HG03039 (cell line): Measurements from ENCODE around the gene NPSR1.
"Not testable (repeated sequence)": the region's sequence is repeated elsewhere in the genome, so short reads cannot be mapped to it uniquely, and the experiment has no call there.

ENCODE experiments used
- ATAC-seq: cut with Tn5 transposase; IDR thresholded peaks from one replicate; pipeline ENCODE4 v1.9.1; 2021; ENCODE audit warnings: mild to moderate bottlenecking, moderate library complexity; ENCODE audit not compliant: unreplicated experiment

Gene NPSR1, protein sequence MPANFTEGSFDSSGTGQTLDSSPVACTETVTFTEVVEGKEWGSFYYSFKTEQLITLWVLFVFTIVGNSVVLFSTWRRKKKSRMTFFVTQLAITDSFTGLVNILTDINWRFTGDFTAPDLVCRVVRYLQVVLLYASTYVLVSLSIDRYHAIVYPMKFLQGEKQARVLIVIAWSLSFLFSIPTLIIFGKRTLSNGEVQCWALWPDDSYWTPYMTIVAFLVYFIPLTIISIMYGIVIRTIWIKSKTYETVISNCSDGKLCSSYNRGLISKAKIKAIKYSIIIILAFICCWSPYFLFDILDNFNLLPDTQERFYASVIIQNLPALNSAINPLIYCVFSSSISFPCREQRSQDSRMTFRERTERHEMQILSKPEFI

GRCh38 chr7:34657632-34658268 lies at the start of gene NPSR1:
TSS of gene NPSR1 (plus strand) at chr7:34658218. CDS start at chr7:34658413, 195 bp downstream.
- ATAC-seq, result no peak

GRCh38 chr7:34612661-34613060 lies 45.4 kb upstream of the NPSR1 start:
- no peak for ATAC-seq

- ATAC-seq, result no peak
These were observed 37.6 kb upstream of the NPSR1 start for GRCh38 chr7:34620425-34620824.

- ATAC-seq, result no peak
These were observed 35.8 kb upstream of the NPSR1 start for GRCh38 chr7:34622182-34622581.

DNA sequence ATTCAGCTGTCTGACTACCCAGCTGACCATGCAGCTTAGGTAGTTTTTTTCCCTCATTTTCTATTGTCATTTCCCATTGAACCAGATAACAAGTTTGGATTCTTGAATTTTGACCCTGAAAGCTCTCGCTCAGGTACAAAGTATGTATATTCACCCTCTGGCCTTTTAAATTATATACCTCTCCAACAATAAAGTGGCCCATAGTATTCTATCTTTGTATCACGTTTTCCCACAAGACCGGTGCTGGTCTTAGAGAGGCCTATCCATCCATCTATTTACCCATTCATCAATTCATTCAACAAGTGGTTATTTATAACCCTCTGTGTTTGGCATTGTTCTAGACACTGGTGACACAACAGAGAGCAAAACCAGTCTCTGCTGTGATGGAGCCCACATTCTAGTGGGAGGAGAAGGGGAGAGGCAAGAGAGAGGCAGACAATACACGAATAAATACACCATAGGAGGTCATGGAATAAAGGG lies 35.2 kb upstream of the NPSR1 start:
- ATAC-seq, result no peak

GRCh38 chr7:34628618-34629017 lies 29.4 kb upstream of the NPSR1 start:
- ATAC-seq, result not testable (repeated sequence)

DNA sequence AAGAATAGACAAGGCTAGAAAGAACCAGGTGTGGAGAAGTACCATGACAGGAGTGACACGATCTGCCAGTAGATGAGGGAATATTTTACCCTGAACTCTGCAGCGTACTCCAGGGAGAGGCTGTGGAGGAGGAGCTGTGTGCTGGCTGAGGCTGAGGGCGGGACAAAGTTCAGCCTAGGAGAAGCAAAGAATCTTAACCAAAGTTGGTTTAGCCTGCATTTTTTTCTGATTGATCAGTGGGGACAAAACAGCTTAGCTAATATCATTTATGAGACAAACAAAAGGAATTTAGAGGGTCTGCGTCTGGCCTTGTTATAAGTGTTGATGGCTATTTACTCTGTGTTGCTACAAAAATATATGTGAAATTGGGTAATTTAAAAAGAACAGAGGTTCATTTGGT lies 5.2 kb upstream of the NPSR1 start:
- ATAC-seq, result no peak

DNA sequence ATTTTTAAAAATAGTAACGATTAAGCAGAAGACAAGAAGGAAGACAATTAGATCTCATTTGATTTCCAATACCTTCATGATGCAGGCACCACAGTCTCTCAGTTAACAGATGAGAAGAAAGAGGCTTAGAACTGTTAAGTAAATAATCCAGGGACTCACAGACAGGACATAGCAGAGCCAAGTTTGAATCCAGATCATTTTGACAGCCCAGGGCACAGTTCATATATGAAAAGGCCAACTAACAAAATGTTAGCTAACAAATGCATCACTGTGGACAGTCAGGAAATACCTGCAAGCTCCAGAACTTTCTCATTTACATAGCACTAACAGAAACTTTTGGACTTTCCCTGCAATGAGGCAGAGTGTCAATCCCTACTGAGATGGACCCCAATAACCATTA lies 4.2 kb upstream of the NPSR1 start:
- ATAC-seq, result no peak

DNA sequence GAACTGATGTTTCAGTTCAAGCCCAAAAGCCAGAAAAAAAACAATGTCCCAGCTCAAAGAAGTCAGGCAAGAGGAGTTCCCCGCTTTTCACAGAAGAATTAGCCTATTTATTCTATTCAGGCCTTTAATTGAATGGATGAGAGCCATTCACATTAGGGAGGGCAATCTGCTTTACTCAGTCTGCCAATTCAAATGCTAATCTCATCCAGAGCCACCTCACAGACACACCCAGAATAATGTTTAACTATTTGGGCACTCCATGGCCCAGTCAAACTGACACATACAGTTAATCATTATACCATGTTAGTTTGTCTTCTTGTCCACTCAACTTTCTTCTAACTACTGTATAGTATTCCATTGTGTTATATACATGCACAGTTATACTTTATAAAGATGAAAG lies 2.6 kb upstream of the NPSR1 start:
- no peak for ATAC-seq

GRCh38 chr7:34656041-34656440 lies 2.0 kb upstream of the NPSR1 start:
- no peak for ATAC-seq

DNA sequence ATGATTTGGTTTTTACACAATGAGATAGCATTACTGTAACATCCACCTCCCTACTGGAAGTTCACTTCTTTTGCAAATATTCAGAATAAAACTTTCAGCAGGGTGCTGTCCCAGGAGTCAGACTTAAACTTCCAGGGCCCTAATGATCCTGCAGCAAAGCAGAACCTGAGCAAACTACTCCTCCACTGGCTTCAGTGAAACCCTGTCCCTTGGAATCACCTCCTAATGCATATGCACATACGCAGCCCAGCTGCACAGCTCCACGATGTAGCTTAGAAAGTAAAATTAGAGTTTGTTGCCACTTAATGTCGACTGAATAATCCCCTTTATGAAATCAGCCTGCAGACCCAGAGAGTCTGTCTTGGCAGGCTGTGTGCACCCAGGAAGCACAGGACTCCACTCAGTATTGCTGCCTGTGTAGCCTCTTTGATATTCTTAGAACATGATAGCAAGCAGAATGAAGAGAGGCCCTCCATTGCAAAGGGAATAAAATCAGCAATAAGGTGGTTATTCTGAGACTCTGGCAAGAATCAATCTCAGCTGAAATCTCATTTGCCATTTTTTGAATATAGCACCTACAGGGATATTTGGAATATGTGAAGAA lies 1.6 kb downstream of the NPSR1 start:
- ATAC-seq, result no peak

DNA sequence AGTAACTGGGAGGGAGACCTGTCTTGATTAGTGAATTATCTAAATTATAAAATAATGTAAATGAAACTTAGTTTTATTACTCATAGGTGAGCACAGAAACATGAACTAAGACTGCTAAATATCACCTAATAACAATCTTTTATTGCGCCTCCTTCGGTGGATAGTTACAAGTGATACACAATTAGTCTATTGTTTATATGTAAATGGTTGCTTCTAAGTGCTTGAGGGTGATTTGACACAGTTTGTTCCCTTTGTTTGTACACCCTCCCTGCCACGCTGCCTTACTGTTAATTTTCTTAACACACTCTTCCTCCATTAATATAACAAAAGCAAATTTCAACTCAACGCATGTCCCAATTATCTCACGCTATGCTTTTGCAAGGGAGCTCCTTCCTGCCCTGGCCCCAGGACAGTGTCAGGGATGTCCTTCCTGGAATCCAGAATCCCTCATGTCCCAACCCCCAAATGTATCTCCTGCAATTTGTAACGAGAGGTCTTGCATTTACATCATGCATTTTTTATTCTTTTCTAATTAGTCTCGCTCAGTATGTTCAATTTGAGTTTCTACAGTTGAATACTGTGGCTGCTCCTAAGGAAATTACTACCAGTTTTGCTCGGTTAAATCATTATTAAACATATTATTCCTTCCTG lies 4.2 kb downstream of the NPSR1 start:
- ATAC-seq, result no peak

GRCh38 chr7:34664755-34665154 lies 6.7 kb downstream of the NPSR1 start:
- ATAC-seq, result no peak

GRCh38 chr7:34672430-34672829 lies 14.4 kb downstream of the NPSR1 start:
- ATAC-seq, result no peak

DNA sequence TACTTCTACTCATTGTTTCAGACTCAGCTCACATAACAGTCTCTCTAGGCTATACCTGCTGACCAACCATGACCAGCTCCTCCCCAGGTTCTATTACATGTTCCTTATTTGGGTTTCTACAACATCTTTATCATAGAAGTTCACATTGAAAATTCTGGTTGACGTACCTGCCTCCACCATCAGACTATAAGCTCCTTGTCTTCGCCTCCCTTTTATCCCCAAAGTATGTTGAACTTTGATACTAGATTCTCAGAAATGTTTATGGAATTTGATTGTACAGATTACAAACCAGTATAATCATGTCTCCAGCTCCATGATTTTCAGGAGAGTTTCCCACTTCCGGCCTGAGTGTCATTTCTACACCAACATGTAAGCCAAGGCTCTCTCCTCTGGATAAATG lies 15.0 kb downstream of the NPSR1 start:
- ATAC-seq, result no peak

- no peak for ATAC-seq
These were observed 17.8 kb downstream of the NPSR1 start for GRCh38 chr7:34675749-34676374.

DNA sequence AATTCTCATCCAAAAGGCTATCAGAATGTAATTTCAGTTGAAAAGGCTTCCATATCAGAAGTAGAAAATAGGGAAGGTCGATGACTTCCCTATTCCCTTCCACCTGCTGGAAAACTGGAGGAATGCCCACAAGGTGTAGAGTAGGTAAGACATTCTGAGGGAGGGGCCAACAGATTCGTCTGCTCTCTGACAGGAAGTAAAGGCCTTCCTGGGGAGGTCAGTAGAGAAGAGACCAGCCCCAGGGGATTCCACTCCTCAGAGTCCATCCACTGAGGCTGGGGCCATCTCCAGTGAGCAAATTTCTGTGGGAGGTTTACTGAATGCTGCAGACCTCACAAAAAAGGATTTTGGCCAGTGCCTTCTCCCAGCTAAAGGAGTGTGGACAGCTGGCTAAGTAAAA lies 19.5 kb downstream of the NPSR1 start:
- ATAC-seq, result no peak

DNA sequence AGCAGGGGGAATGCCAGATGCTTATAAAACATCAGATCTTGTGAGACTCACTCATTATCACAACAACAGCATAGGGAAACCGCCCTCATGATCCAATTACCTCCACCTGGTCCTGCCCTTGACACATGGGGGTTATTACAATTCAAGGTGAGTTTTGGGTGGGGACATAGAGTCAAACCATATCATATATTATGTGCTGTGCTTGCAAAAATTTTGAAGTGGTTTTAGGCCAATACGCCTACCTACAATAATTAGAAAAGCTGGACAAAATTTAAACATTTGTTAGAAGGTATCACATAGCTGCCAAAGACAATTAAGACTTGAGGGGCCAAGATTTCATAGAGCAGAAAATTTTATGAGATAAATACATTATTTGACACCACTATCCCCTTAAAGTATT lies 29.5 kb downstream of the NPSR1 start:
- no peak for ATAC-seq

- ATAC-seq, result no peak
These were observed 38.4 kb downstream of the NPSR1 start for GRCh38 chr7:34696415-34696814.

- ATAC-seq, result no peak
These were observed 51.8 kb downstream of the NPSR1 start for GRCh38 chr7:34709771-34710170.

GRCh38 chr7:34718867-34719266 lies 60.8 kb downstream of the NPSR1 start:
- no peak for ATAC-seq
